ENCODE measurements around the gene QRSL1. TPM values are rescaled to one million over a fixed set of nuclear protein-coding genes. Genes with fewer than 3 reads are reported as not detected.
"Not testable (repeated sequence)": the region's sequence is repeated elsewhere in the genome, so short reads cannot be mapped to it uniquely, and the experiment has no call there.

Gene QRSL1, protein sequence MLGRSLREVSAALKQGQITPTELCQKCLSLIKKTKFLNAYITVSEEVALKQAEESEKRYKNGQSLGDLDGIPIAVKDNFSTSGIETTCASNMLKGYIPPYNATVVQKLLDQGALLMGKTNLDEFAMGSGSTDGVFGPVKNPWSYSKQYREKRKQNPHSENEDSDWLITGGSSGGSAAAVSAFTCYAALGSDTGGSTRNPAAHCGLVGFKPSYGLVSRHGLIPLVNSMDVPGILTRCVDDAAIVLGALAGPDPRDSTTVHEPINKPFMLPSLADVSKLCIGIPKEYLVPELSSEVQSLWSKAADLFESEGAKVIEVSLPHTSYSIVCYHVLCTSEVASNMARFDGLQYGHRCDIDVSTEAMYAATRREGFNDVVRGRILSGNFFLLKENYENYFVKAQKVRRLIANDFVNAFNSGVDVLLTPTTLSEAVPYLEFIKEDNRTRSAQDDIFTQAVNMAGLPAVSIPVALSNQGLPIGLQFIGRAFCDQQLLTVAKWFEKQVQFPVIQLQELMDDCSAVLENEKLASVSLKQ
- 14.0 and 16.4 TPM in 2 replicates for total RNA-seq (2022)
- percentile 77 among the genes with signal in this experiment for Bru-seq, nascent RNA
- BruChase-seq, experiment 1, labeled RNA remaining after a 6-hour chase = percentile 75 among the genes with signal in this experiment
- percentile 72 among the genes with signal in this experiment for BruChase-seq, experiment 2, labeled RNA remaining after a 2-hour chase
- long read RNA-seq, full-length matches to known transcripts = 57 of 70 reads
- long read RNA-seq, partial matches to known transcripts = 3 of 70 reads
- long read RNA-seq, other reads (novel, unspliced or antisense) = 10 of 70 reads

DNA sequence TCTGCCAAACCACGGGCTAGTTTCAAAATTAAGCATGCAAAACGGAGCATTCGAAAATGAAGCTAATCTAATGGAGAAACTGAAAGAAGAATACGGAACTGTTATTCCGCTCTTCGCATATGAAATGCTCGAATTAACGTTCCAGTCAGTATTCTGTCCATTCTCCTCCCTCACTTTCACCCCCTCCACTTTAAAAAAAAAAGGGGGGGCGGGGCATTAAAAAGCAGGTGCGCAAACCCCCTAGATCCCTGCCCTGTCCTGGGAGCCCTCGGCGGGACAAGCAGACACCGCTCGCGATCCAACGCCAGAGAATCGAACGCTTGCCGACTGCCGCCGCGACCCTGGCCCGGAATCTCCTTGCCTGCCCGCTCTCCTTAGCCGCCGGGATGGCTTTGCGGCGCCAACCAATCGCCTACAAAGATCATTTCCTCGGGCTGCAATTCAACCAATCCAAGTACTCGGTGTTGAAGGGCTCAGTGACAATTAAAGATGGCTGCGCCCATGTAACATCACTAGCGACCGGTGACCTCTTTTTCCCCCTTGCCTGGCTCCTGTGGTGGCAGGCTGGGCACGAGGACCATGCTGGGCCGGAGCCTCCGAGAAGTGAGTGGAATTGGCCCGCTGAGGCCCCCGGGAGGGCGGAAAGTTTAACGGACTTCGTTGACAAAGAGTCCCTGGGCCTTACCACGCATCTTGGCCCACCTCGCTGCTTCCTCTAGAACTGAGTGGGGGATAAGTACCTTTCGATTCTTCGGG, at the start of gene QRSL1, which contains the start of gene RTN4IP1:
Gene QRSL1, plus strand, starts transcription at position 476 of the 756 bp plus-strand sequence. Its CDS starts 104 bp downstream, at position 580.
Gene RTN4IP1, minus strand, starts transcription at position 396 of the 756 bp plus-strand sequence. CDS start 477 bp downstream, outside the sequence.
- intact Hi-C loops (cut with micrococcal nuclease) = loop anchor here (1.0 kb wide), 1 partner anchor 122 kb away; no protein-coding TSS in a partner anchor
- Mint-ChIP-seq H3K4me3 (ENCODE audit: unreplicated experiment) (peak within 1 kb of the TSS; percentile 97), H3K4me1 (ENCODE audit: insufficient read depth, unreplicated experiment) (peaks cover 20% of the 10 kb centered on the region), H3K27ac (ENCODE audit: low read depth, unreplicated experiment) (peak within 1 kb of the TSS; percentile 97), H3K36me3 (ENCODE audit: insufficient read depth, unreplicated experiment) (peaks cover 7% of the 10 kb centered on the region), H3K9me3 (ENCODE audit: unreplicated experiment) (no peaks in the 10 kb centered on the region), H3K27me3 (ENCODE audit: insufficient read depth, unreplicated experiment) (no peaks in the 10 kb centered on the region)
- ChIA-PET POLR2A (interaction anchor here (0.6 to 2.8 kb wide), 8 partner anchors 11 to 350 kb away, joined by 3 to 13 read pairs (median 3); no protein-coding TSS in a partner anchor), CTCF (interaction anchor here (1.1 to 1.9 kb wide), 3 partner anchors 21 to 175 kb away, joined by 3 to 5 read pairs (median 3); no protein-coding TSS in a partner anchor)
- no TSS peak for BruUV-seq (replicated peaks)
- peak; percentile 94 for DNase-seq (ENCODE audit: unreplicated experiment)
- TF ChIP-seq, protein P1, sequence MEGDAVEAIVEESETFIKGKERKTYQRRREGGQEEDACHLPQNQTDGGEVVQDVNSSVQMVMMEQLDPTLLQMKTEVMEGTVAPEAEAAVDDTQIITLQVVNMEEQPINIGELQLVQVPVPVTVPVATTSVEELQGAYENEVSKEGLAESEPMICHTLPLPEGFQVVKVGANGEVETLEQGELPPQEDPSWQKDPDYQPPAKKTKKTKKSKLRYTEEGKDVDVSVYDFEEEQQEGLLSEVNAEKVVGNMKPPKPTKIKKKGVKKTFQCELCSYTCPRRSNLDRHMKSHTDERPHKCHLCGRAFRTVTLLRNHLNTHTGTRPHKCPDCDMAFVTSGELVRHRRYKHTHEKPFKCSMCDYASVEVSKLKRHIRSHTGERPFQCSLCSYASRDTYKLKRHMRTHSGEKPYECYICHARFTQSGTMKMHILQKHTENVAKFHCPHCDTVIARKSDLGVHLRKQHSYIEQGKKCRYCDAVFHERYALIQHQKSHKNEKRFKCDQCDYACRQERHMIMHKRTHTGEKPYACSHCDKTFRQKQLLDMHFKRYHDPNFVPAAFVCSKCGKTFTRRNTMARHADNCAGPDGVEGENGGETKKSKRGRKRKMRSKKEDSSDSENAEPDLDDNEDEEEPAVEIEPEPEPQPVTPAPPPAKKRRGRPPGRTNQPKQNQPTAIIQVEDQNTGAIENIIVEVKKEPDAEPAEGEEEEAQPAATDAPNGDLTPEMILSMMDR (IDR thresholded peaks at IDR 0.05; ENCODE audit: unreplicated experiment) = no peak

DNA sequence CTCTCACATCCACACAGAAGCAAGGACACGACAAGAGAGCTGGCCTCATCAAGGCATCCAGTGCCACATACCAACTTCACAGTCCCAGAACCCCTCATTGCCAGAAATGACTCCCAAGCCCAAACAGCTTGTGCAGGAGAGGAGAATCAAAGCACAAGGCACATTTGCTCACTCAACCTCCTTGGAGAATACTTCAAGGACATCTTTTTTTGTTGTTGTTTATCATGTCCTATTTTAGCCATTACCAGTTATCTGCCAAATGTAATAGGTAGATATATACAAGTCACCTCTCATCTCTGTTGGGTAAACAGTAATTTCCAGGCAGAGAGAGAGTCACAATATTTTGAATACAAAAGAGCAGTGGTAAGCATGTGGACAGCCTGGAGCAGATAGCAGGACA, 47.9 kb upstream of the QRSL1 start:
- Mint-ChIP-seq H3K27me3 (ENCODE audit: insufficient read depth, unreplicated experiment) (no peaks in the 10 kb centered on the region), H3K9me3 (ENCODE audit: unreplicated experiment) (no peaks in the 10 kb centered on the region), H3K4me1 (ENCODE audit: insufficient read depth, unreplicated experiment) (no peaks in the 10 kb centered on the region), H3K4me3 (ENCODE audit: unreplicated experiment) (no peak overlapping the region), H3K27ac (ENCODE audit: low read depth, unreplicated experiment) (peak overlapping the region; percentile 5), H3K36me3 (ENCODE audit: insufficient read depth, unreplicated experiment) (peaks cover 23% of the 10 kb centered on the region)
- no peak for DNase-seq (ENCODE audit: unreplicated experiment)
- POLR2A ChIA-PET = interaction anchor here (0.7 kb wide), 1 partner anchor 13 kb away, joined by 3 read pairs; no protein-coding TSS in a partner anchor
- TF ChIP-seq, protein P1 (IDR thresholded peaks at IDR 0.05; ENCODE audit: unreplicated experiment) = no peak
- intact Hi-C loops (cut with micrococcal nuclease) = no loop called here
- CTCF ChIA-PET = interaction anchor here (1.8 kb wide), 1 partner anchor 108 kb away, joined by 4 read pairs; no protein-coding TSS in a partner anchor
- BruUV-seq (replicated peaks) = no TSS peak

DNA sequence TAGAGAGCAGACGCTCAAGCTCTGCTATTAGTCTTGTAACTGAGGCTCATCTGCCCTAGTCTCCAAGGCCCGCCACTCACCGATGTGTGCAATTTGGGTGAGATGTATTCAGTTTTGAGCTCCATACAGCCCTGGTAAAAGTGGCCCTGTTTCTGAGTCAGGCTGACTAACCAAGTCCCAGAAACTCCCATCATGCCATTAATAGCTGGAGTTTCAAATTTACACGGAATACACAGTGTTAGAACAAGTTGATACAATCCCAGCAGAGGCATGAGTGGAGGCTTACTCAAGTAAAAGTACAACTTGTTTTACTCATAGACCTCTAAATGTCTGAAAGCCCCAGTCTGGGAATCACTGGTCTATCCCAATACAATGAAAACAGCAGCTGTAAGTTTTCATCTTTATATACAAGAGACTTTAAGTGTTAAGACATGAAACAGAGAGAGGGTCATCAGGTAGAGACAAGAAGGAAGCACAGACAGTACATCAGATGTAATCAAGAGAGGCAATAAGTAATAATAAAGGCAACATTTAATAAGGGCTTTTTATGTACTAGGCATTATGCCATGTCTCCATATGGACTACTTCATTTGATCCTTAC, 42.5 kb upstream of the QRSL1 start:
- POLR2A ChIA-PET = no interaction called here
- Mint-ChIP-seq H3K9me3 (ENCODE audit: unreplicated experiment) (no peaks in the 10 kb centered on the region), H3K4me1 (ENCODE audit: insufficient read depth, unreplicated experiment) (peaks cover 6% of the 10 kb centered on the region), H3K4me3 (ENCODE audit: unreplicated experiment) (no peak overlapping the region), H3K27ac (ENCODE audit: low read depth, unreplicated experiment) (no peak overlapping the region), H3K27me3 (ENCODE audit: insufficient read depth, unreplicated experiment) (no peaks in the 10 kb centered on the region), H3K36me3 (ENCODE audit: insufficient read depth, unreplicated experiment) (peaks cover 10% of the 10 kb centered on the region)
- TF ChIP-seq, protein P1 (IDR thresholded peaks at IDR 0.05; ENCODE audit: unreplicated experiment) = no peak
- no peak for DNase-seq (ENCODE audit: unreplicated experiment)
- CTCF ChIA-PET = interaction anchor here (0.5 to 1.0 kb wide), 3 partner anchors 21 to 396 kb away, joined by 3 to 6 read pairs (median 4); no protein-coding TSS in a partner anchor
- no TSS peak for BruUV-seq (replicated peaks)
- intact Hi-C loops (cut with micrococcal nuclease) = no loop called here

DNA sequence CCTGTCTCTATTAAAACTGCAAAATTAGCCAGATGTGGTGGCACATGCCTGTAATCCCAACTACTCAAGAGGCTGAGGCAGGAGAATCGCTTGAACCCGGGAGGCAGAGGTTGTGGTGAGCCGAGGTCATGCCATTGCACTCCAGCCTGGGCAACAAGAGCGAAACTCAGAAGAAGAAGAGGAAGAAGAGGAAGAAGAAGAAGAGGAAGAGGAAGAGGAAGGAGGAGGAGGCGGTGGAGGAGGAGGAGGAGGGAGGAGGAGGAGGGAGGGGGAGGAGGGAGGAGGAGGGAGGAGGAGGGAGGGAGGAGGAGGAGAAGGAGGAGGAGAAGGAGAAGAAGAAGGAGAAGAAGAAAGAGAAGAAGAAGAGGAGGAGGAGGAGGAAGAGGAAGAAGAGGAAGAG, 40.4 kb upstream of the QRSL1 start:
- H3K36me3 Mint-ChIP-seq (ENCODE audit: insufficient read depth, unreplicated experiment); H3K27ac Mint-ChIP-seq (ENCODE audit: low read depth, unreplicated experiment); H3K9me3 Mint-ChIP-seq (ENCODE audit: unreplicated experiment); POLR2A ChIA-PET; H3K4me3 Mint-ChIP-seq (ENCODE audit: unreplicated experiment); DNase-seq (ENCODE audit: unreplicated experiment); H3K27me3 Mint-ChIP-seq (ENCODE audit: insufficient read depth, unreplicated experiment); H3K4me1 Mint-ChIP-seq (ENCODE audit: insufficient read depth, unreplicated experiment); BruUV-seq (replicated peaks); intact Hi-C loops (cut with micrococcal nuclease): not testable (repeated sequence)
- CTCF ChIA-PET = interaction anchor here (0.5 kb wide), 1 partner anchor 133 kb away, joined by 3 read pairs; no protein-coding TSS in a partner anchor

All from MCF 10A (cell line).